ENCODE data around the gene EVPL.

Gene EVPL

GRCh38 chr17:76017481-76018339 lies 9.4 kb downstream of the EVPL start:
- DNase-seq (ENCODE audit: low read depth in 2 of 2) = no peak

GRCh38 chr17:76014925-76015261 lies 12.2 kb downstream of the EVPL start:
- DNase-seq (ENCODE audit: low read depth in 2 of 2) = no peak

- DNase-seq (ENCODE audit: low read depth in 2 of 2) = peak; percentile 54 to 59
Observed at GRCh38 chr17:76014100-76014924, 12.8 kb downstream of the EVPL start.

DNA sequence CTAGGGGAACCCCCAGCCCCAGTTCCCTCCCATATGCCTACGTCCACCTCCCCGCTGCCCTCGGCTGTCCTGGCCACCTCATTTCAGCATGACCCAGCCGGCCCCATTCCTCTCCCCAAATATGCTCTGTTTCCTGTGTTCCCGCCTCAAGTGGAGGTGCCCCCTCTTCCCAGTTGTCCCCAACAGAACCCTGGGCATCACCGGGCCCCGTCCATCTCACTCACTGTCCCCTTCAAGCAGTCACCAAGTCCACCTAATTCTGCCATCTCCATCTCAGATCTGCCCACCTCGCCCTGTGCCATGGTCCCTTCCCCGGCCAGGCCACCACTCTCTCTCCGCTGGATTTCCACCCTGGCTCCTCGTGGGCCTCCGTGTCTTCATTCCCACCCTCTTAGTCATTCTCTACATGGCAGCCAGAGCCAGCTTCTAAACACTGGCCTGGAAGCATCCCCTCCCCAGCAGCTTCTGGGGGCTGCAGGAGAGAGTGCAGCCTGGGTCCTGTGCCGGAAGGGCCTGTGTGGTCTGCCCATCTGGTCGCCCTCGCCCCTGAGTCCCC lies 13.7 kb downstream of the EVPL start:
- DNase-seq (ENCODE audit: low read depth in 2 of 2) = no peak

- DNase-seq (ENCODE audit: low read depth in 2 of 2) = no peak
Observed at GRCh38 chr17:76011951-76012350, 15.2 kb downstream of the EVPL start.

- no peak for DNase-seq (ENCODE audit: low read depth in 2 of 2)
Observed at GRCh38 chr17:76009969-76010661, 17.0 kb downstream of the EVPL start.

- DNase-seq (ENCODE audit: low read depth in 2 of 2) = no peak
Observed at GRCh38 chr17:76009447-76009846, 17.7 kb downstream of the EVPL start.

DNA sequence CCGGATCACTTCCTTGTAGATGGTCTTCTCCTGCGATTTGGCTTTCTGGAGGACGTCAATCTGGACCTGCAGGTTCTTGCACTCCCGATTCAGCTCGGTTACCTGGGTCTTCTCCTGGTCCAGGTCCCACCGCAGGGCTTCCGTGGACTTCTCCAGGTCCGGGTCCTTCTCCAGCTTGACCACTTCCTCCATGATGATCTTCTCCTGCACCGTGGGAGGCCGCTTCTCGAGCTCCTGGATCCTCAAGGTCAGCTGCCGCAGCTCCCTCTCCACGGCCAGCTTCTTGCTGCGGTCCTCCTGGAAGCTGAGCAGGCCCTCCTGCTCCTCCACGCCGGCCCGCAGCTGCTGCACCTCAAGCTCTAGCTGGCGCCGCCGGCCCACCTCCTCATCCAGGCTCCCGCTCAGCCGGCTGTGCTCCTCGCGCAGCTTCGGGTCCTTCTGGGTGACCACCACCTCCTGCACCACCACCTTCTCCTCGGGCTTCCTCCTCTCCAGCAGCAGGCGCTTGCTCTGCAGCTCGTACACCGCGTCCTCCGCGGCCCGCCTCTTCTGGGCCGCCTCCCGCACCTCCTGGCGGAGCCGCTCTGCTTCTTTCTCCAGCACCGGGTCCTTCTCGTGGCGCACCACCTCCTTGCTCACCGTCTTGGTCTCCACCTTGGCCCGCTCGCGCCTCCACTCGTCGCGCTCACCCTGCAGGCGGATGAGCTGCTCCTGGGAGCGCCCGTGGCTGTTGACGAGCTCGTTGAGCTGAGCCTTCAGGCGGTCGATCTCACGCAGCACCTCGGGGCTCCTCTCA lies 18.3 kb downstream of the EVPL start:
- DNase-seq (ENCODE audit: low read depth in 2 of 2) = no peak

DNA sequence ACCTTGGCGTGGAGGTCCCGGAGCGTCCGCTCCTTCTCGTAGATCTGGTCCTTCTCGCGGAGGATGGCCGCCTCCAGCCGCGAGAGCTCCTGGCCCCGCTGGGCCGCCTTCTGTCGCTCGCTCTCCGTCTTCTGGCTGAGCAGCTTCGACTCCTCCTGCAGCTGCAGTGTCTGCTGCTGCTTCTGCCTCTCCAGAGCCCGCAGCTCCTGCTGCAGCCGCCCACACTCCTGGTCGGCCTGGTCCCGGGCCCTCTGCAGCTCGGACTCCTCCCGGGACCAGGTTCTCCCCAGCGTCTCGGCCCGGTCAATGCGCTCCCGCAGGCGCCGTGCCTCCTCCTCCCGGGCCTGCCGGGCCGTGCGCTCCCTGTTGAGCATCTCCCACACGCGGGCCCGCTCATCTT lies 18.9 kb downstream of the EVPL start:
- DNase-seq (ENCODE audit: low read depth in 2 of 2) = no peak

DNA sequence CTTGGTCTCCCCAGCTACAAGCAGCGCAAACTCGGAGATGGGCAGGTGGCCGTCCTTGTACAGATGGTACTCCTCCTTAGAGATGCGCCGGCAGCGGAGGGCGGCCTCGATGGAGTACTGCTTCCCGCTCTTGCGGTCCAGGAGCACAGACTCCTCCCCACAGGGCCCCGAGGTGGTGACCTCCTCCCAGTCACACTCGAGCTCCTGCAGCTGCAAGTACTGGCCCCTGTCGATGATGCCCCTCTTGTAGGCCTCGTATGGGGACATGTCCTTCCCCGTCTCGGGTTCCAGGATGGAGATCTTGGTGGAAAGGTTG lies 19.3 kb downstream of the EVPL start:
- no peak for DNase-seq (ENCODE audit: low read depth in 2 of 2)

DNA sequence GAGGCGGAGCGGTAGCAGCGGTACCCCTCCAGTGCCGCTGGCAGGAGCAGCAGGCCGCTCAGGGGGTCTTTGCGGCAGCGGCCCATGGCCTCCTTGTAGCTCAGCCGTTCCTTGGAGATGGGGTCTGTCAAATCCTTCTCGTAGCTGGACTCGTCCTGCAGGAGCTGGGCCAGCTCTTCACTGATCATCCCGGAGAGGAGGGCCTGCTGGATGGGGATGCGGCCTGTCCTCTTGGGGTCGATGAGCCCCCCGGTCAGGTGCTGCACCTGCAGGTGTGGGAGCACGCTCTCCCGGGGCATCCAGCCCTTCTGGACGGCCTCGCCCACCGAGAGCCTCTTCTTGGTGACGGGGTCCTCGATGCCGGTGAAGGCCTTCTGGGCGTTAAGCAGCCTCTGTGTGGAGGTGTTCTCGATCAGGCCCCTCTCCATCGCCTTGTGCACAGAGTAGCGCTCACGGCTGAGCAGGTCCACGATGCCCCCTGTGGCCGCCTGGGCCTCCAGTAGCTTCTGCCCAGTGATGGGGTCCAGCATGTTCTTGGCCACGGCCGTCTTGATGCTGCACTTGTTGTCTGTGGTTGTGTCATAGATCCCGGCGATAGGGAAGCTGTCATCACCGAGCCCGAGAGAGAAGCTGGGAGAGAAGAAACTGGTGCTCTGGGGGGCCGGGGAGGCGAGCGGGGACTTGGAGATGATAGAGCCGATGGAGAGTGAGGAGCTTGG lies 19.8 kb downstream of the EVPL start:
- DNase-seq (ENCODE audit: low read depth in 2 of 2) = no peak

DNA sequence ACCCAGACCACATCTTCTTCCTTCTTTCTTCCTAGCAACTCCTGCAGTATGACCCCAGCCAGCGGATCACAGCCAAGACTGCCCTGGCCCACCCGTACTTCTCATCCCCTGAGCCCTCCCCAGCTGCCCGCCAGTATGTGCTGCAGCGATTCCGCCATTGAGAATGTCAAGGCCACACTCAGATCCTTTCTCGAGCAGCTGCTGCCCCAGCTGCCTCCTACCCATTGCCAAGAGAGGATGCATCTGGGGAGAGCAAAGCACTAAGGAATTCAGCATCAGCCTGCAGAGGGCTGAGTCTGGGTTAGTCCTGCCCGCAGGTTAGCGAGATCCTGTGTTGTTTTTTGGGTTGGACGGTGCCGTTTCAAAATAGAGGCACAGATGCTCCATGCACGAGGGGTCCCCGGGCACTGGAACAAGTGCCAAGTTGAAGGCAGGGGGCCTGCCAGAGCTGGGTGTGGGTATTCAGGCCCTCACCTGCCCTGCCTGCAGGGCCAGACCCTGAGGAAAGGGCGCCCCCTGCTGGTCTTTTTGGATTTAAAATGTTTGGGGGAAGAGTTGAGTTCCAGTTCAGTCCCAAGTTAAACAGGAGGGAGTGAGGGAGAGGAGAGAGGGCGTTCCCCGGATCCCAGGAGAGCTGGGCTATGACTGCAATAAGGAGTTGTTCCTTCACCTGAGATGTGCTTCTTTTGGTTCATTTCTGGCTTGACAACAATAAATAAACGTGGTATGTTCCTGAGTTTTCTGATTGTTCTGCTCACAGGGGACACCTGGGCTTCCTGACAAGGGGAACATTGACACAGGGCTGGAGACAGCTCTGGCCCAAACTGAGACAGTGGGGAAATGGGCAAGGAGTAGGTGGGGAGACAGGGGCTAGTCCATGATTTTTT lies 21.6 kb downstream of the EVPL start:
- DNase-seq (ENCODE audit: low read depth in 2 of 2) = peak; percentile 55 to 78

DNA sequence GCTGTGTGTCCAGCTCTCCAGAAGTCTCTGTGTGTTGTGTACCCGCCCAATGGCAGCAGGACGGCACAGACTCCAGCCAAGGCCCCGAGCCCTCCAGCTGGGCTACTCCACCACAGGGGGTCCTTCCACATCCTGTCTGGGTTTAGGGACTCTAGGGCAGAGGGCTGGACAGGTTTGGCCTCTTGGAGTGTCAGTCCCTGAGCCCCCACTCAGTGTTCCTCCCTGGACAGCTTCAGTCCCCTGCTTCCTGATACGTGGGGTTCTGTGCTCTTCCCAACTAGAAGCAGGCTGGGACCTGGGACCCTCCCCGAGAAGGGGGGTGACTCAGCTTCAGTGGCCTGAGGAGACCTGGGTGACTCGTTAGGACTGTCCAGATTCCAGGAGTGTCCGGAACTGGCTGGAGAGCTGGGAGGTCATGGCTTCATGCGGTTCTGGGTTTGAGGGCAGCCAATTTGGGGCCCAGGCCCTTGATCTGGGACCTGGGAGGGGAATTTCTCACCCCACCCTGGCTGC lies 22.3 kb downstream of the EVPL start:
- DNase-seq (ENCODE audit: low read depth in 2 of 2) = no peak

DNA sequence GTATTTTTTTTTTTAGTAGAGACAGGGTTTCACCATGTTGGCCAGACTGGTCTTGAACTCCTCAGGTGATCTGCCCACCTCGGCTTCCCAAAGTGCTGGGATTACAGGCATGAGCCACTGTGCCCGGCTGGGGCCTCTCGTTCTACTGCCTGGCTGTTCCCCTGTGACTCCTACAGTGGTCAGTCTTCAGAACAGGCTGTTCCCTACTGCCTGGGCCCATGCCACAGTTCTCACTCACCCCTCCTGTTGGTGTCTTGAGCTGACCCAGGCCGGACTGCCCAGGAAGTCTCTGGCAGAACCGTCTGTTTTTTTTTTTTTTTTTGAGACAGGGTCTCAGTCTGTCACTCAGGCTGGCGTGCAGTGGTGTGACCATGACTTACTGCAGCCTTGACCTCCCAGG lies 23.2 kb downstream of the EVPL start:
- no peak for DNase-seq (ENCODE audit: low read depth in 2 of 2)

- DNase-seq (ENCODE audit: low read depth in 2 of 2) = no peak
Observed at GRCh38 chr17:76002100-76002499, 25.0 kb downstream of the EVPL start.

DNA sequence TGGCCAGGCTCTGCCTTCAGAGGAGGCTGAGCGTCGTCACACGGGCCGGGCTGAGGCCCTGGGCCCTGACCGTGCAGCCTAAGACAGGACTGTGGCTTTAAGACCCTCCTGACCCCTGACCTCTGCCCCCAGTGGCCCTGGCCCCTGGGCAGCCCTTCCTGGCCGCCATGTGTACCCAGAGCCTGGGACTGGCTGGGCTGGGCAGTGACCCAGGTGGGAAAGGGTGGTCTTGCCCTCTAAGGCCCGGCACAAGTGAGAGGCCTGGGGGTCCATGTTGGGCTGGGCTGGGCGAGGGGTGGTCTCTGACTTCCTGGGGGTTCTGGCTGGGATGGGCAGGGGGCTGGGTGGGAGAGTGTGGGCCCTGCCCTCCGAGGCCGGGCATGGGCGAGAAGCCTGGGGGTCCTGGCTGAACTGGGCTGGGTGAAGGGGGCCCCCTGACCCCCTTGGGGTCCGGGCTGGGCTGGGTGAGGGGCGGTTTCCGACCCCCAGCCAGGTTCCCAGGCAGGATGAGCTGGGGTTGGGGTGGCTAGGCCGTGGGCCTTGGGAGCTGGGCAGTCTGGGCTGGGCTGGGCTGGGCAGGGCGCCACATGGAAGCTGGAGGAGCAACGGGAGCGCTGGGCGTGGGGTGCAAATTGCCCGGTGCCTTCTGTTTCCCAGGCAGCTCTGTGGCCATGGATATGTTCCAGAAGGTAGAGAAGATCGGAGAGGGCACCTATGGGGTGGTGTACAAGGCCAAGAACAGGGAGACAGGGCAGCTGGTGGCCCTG lies 26.2 kb downstream of the EVPL start, which contains the start of gene CDK3:
TSS of gene CDK3 (plus strand) at position 101 of the 767 bp plus-strand sequence. CDS start at position 672, 571 bp downstream.
- DNase-seq (ENCODE audit: low read depth in 2 of 2) = no peak

GRCh38 chr17:76000016-76000754 lies 26.9 kb downstream of the EVPL start:
- DNase-seq (ENCODE audit: low read depth in 2 of 2) = peak in 1 of 2 donors; percentile 29

DNA sequence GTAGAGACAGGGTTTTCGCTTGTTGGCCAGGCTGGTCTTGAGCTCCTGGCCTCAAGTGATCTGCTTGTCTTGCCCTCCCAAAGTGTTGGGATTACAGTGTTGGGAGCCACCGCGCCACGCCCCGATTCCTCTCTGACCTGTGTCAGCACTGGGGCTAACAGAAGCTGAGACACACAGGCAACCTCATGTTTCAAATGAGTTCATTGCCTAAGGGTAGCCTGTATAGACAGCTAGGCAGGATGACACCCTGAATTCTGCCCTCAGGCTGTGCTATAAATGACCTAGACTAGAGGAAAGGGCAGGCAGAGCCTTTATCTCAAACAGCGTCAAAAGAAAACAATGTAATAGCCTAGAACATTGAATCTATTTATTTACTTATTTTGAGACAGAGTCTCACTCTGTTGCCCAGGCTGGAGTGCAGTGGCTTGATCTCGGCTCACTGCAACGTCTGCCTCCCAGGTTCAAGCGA lies 28.7 kb downstream of the EVPL start:
- DNase-seq (ENCODE audit: low read depth in 2 of 2) = no peak
